Measurements from ENCODE around the gene DCTN2. TPM values are rescaled to one million over a fixed set of nuclear protein-coding genes. Genes with fewer than 3 reads are reported as not detected.

DCTN2 gene
- polyA plus RNA-seq, 1 of the 3 experiments (the other 2 are of a cell fraction), result 122 TPM

- no peaks in the 10 kb centered on the region for H4K20me1 ChIP-seq (ENCODE audit: insufficient read depth)
- H3K79me2 ChIP-seq (ENCODE audit: insufficient read depth), result peaks cover 43% of the 10 kb centered on the region; the same call in 1 of the 2 replicates
- DNase-seq, result no peak
- peaks cover 4 to 33% of the 10 kb centered on the region in 2 experiments; a peak in 3 of 4 replicates for H3K4me1 ChIP-seq (ENCODE audit: control insufficient read depth in 1 of 2, insufficient read depth in 2 of 2, low read depth in 1 of 2, low read length in 1 of 2)
- POLR2A ChIA-PET, result interaction anchor here (1.2 kb wide), 1 partner anchor 31 kb away, joined by 5 read pairs; the partner anchor contains the start of gene DDIT3
- H3K4me2 ChIP-seq, result peak overlapping the region; percentile 94
- H3K4me3 ChIP-seq (ENCODE audit: low read depth in 2 of 2, low read length in 1 of 2), result peak overlapping the region; percentile 6 to 90; a peak in 2 of 4 replicates
- H3K9me3 ChIP-seq, result no peaks in the 10 kb centered on the region
- no peaks in the 10 kb centered on the region for H3K27me3 ChIP-seq (ENCODE audit: insufficient read depth)
- no peak overlapping the region for H2AFZ ChIP-seq (ENCODE audit: low read depth)
- H3K9ac ChIP-seq, result no peak overlapping the region
- H3F3A ChIP-seq (replicated peaks; ENCODE audit: insufficient read depth), result peaks cover 6% of the 10 kb centered on the region
- no peak for TF ChIP-seq FOSL2 (IDR thresholded peaks at IDR 0.05; ENCODE audit: borderline replicate concordance, low read depth)
- no peak for TF ChIP-seq SMC3 (IDR thresholded peaks at IDR 0.05; ENCODE audit: low read depth, low read length)
- no peak for TF ChIP-seq MXI1 (IDR thresholded peaks at IDR 0.05; ENCODE audit: low read depth, low read length)
- TF ChIP-seq, protein P1, sequence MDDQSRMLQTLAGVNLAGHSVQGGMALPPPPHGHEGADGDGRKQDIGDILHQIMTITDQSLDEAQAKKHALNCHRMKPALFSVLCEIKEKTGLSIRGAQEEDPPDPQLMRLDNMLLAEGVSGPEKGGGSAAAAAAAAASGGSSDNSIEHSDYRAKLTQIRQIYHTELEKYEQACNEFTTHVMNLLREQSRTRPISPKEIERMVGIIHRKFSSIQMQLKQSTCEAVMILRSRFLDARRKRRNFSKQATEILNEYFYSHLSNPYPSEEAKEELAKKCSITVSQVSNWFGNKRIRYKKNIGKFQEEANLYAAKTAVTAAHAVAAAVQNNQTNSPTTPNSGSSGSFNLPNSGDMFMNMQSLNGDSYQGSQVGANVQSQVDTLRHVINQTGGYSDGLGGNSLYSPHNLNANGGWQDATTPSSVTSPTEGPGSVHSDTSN (IDR thresholded peaks at IDR 0.05), result no peak
- no peak for TF ChIP-seq MEF2A (IDR thresholded peaks at IDR 0.05; ENCODE audit: borderline replicate concordance, low read depth)
- TF ChIP-seq EZH2phosphoT487 (IDR thresholded peaks at IDR 0.05; ENCODE audit: borderline replicate concordance, low read depth), result no peak
- no peak for TF ChIP-seq TCF12 (IDR thresholded peaks at IDR 0.05)
- no peak for TF ChIP-seq ELF1 (IDR thresholded peaks at IDR 0.05)
- no peak for TF ChIP-seq SIN3A (IDR thresholded peaks at IDR 0.05; ENCODE audit: borderline replicate concordance, low read depth, low read length)
- no peak for TF ChIP-seq IRF3 (IDR thresholded peaks at IDR 0.05; ENCODE audit: low read depth, low read length)
- no peak for TF ChIP-seq RCOR1 (IDR thresholded peaks at IDR 0.05; ENCODE audit: low read length)
- no peak for TF ChIP-seq POLR2AphosphoS5 (IDR thresholded peaks at IDR 0.05; ENCODE audit: low read depth, low read length)
- TF ChIP-seq NRF1 (IDR thresholded peaks at IDR 0.05; ENCODE audit: low read depth, low read length), result no peak
- TF ChIP-seq RFX5 (IDR thresholded peaks at IDR 0.05; ENCODE audit: low read length), result no peak
- TF ChIP-seq, protein P2, sequence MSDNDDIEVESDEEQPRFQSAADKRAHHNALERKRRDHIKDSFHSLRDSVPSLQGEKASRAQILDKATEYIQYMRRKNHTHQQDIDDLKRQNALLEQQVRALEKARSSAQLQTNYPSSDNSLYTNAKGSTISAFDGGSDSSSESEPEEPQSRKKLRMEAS (IDR thresholded peaks at IDR 0.05; ENCODE audit: low read depth), result no peak
- no peak for TF ChIP-seq YY1 (IDR thresholded peaks at IDR 0.05; ENCODE audit: low read depth)
- CTCF ChIA-PET, result interaction anchor here (0.7 to 5.1 kb wide), 3 partner anchors 31 to 70 kb away, joined by 3 to 24 read pairs (median 11); no protein-coding TSS in a partner anchor
- WGBS (ENCODE audit: low lambda C conversion rate), result 80% methylated on average over 3 of the region's 3 CpGs
- no peak overlapping the region; a peak in 1 of 4 replicates for H3K27ac ChIP-seq (ENCODE audit: low read depth in 2 of 2, low read length in 1 of 2)
- peaks cover 2 to 9% of the 10 kb centered on the region in 2 experiments for H3K36me3 ChIP-seq (replicated peaks in 1 of 2; ENCODE audit: control insufficient read depth in 1 of 2, insufficient read depth in 2 of 2, low read length in 1 of 2)
- H3K9me2 ChIP-seq, result no peaks in the 10 kb centered on the region
These were observed 4.8 kb upstream of the DCTN2 start for GRCh38 chr12:57551637-57552305.
